IgD-negative memory B cell (primary cell): ENCODE data around the gene THEM4. TPM values are rescaled to one million over a fixed set of nuclear protein-coding genes. Genes with fewer than 3 reads are reported as not detected.

Experiments used
- H3K27ac Mint-ChIP-seq, 3 donors: one replicate each; pipeline ENCODE4 v1.8.0; 2020 to 2022; ENCODE audit warnings: mild to moderate bottlenecking in 3 of 3, mixed read lengths in 3 of 3, moderate library complexity in 1 of 3
- H3K27me3 Mint-ChIP-seq: one replicate; pipeline ENCODE4 v1.8.0; 2021; ENCODE audit warnings: mixed read lengths
- H3K36me3 Mint-ChIP-seq: one replicate; pipeline ENCODE4 v1.8.0; 2020; ENCODE audit warnings: mild to moderate bottlenecking, mixed read lengths
- H3K4me1 Mint-ChIP-seq, 3 donors: one replicate each; pipeline ENCODE4 v1.8.0; 2020 to 2022; ENCODE audit warnings: mixed read lengths in 3 of 3, mild to moderate bottlenecking in 1 of 3
- H3K4me3 Mint-ChIP-seq, 4 donors: one replicate each; pipeline ENCODE4 v1.8.0; 2020 to 2022; ENCODE audit warnings: mild to moderate bottlenecking in 4 of 4, mixed read lengths in 4 of 4, moderate library complexity in 3 of 4
- H3K9me3 Mint-ChIP-seq, 3 donors: one replicate each; pipeline ENCODE4 v1.8.0; 2020 to 2021; ENCODE audit warnings: mixed read lengths in 3 of 3, mild to moderate bottlenecking in 1 of 3
- polyA plus RNA-seq: library from polyadenylated mRNA; unstranded; fragments of 300-500 nt; fragmentation: Illumina TruSeq; gene quantifications from one replicate; pipeline ENCODE4 v1.2.3, GENCODE V29; 2021

THEM4 gene
- polyA plus RNA-seq, 1 donor from 2014 or later: 23.6 TPM

GRCh38 chr1:151847867-151848596, 61.3 kb downstream of the THEM4 start:
- Mint-ChIP-seq H3K27ac (no peak overlapping the region), H3K27me3 (peaks cover 2% of the 10 kb centered on the region), H3K36me3 (peaks cover 5% of the 10 kb centered on the region), H3K4me3 (no peak overlapping the region), H3K4me1 (peaks cover 10 to 14% (median 11%) of the 10 kb centered on the region in 3 donors), H3K9me3 (peaks cover 0 to 3% (median 0%) of the 10 kb centered on the region in 3 donors)

GRCh38 chr1:151846686-151847237, 62.5 kb downstream of the THEM4 start:
- peaks cover 0 to 3% (median 0%) of the 10 kb centered on the region in 3 donors for H3K9me3 Mint-ChIP-seq
- H3K27me3 Mint-ChIP-seq: peaks cover 2% of the 10 kb centered on the region
- H3K4me3 Mint-ChIP-seq: no peak overlapping the region
- H3K27ac Mint-ChIP-seq: peak overlapping the region in 1 of 3 donors; percentile 53
- H3K36me3 Mint-ChIP-seq: peaks cover 5% of the 10 kb centered on the region
- H3K4me1 Mint-ChIP-seq: peaks cover 10 to 16% (median 11%) of the 10 kb centered on the region in 3 donors

- Mint-ChIP-seq H3K27me3 (peaks cover 2% of the 10 kb centered on the region), H3K4me1 (peaks cover 10 to 16% (median 11%) of the 10 kb centered on the region in 3 donors), H3K4me3 (no peak overlapping the region), H3K9me3 (peaks cover 0 to 3% (median 0%) of the 10 kb centered on the region in 3 donors), H3K27ac (no peak overlapping the region), H3K36me3 (peaks cover 5% of the 10 kb centered on the region)
These were observed 63.2 kb downstream of the THEM4 start for GRCh38 chr1:151846062-151846568.

- peaks cover 10 to 15% (median 13%) of the 10 kb centered on the region in 3 donors for H3K4me1 Mint-ChIP-seq
- peak overlapping the region; percentile 17 to 52 (median 42) for H3K27ac Mint-ChIP-seq
- H3K4me3 Mint-ChIP-seq: peak overlapping the region in 2 of 4 donors; percentile 62 to 68
- peaks cover 0 to 3% (median 0%) of the 10 kb centered on the region in 3 donors for H3K9me3 Mint-ChIP-seq
- peaks cover 1% of the 10 kb centered on the region for H3K27me3 Mint-ChIP-seq
- H3K36me3 Mint-ChIP-seq: no peaks in the 10 kb centered on the region
These were observed 65.9 kb downstream of the THEM4 start for GRCh38 chr1:151843398-151843797.

GRCh38 chr1:151841141-151841540, 68.2 kb downstream of the THEM4 start:
- peak overlapping the region in 1 of 4 donors; percentile 82 for H3K4me3 Mint-ChIP-seq
- peaks cover 18 to 22% (median 20%) of the 10 kb centered on the region in 3 donors for H3K4me1 Mint-ChIP-seq
- peaks cover 11% of the 10 kb centered on the region for H3K27me3 Mint-ChIP-seq
- peaks cover 0 to 3% (median 0%) of the 10 kb centered on the region in 3 donors for H3K9me3 Mint-ChIP-seq
- no peaks in the 10 kb centered on the region for H3K36me3 Mint-ChIP-seq
- H3K27ac Mint-ChIP-seq: no peak overlapping the region

- H3K4me1 Mint-ChIP-seq: peaks cover 18 to 22% (median 20%) of the 10 kb centered on the region in 3 donors
- H3K4me3 Mint-ChIP-seq: peak overlapping the region; percentile 76 to 89 (median 80)
- H3K27ac Mint-ChIP-seq: peak overlapping the region in 1 of 3 donors; percentile 52
- H3K27me3 Mint-ChIP-seq: peaks cover 11% of the 10 kb centered on the region
- H3K9me3 Mint-ChIP-seq: peaks cover 0 to 3% (median 0%) of the 10 kb centered on the region in 3 donors
- no peaks in the 10 kb centered on the region for H3K36me3 Mint-ChIP-seq
These were observed 68.9 kb downstream of the THEM4 start for GRCh38 chr1:151840421-151840820.

- Mint-ChIP-seq H3K36me3 (no peaks in the 10 kb centered on the region), H3K4me1 (peaks cover 17 to 21% (median 18%) of the 10 kb centered on the region in 3 donors), H3K27ac (peak within 1 kb of the TSS; percentile 57 to 77 (median 71)), H3K4me3 (peak within 1 kb of the TSS; percentile 79 to 89 (median 85)), H3K27me3 (peaks cover 11% of the 10 kb centered on the region), H3K9me3 (peaks cover 0 to 3% (median 0%) of the 10 kb centered on the region in 3 donors)
These were observed 69.6 kb downstream of the THEM4 start, which contains the start of gene C2CD4D for GRCh38 chr1:151839457-151840403. Gene C2CD4D, minus strand, starts transcription at chr1:151839820. Its CDS starts 831 bp downstream, at chr1:151838989.

- no peaks in the 10 kb centered on the region for H3K36me3 Mint-ChIP-seq
- peaks cover 11% of the 10 kb centered on the region for H3K27me3 Mint-ChIP-seq
- H3K9me3 Mint-ChIP-seq: peaks cover 0 to 3% (median 0%) of the 10 kb centered on the region in 3 donors
- peak overlapping the region in 2 of 3 donors; percentile 57 to 77 for H3K27ac Mint-ChIP-seq
- peak overlapping the region; percentile 79 to 89 (median 85) for H3K4me3 Mint-ChIP-seq
- peaks cover 15 to 18% (median 16%) of the 10 kb centered on the region in 3 donors for H3K4me1 Mint-ChIP-seq
These were observed 70.3 kb downstream of the THEM4 start for GRCh38 chr1:151839082-151839412.

- H3K4me3 Mint-ChIP-seq: peak overlapping the region; percentile 79 to 89 (median 85)
- H3K4me1 Mint-ChIP-seq: peaks cover 14 to 16% (median 15%) of the 10 kb centered on the region in 3 donors
- peaks cover 11% of the 10 kb centered on the region for H3K27me3 Mint-ChIP-seq
These were observed 70.9 kb downstream of the THEM4 start for GRCh38 chr1:151838222-151839081.

GRCh38 chr1:151837884-151838221, 71.5 kb downstream of the THEM4 start:
- Mint-ChIP-seq H3K27ac (peak overlapping the region in 1 of 3 donors; percentile 98), H3K4me3 (peak overlapping the region; percentile 77 to 94 (median 86)), H3K27me3 (peaks cover 11% of the 10 kb centered on the region), H3K36me3 (no peaks in the 10 kb centered on the region), H3K4me1 (peaks cover 10 to 12% (median 11%) of the 10 kb centered on the region in 3 donors), H3K9me3 (no peaks in the 10 kb centered on the region)

More at GRCh38 chr1:151838222-151839081, 70.9 kb downstream of the THEM4 start:
- peak overlapping the region in 1 of 3 donors; percentile 57 for H3K27ac Mint-ChIP-seq
- H3K36me3 Mint-ChIP-seq: no peaks in the 10 kb centered on the region
- peaks cover 0 to 2% (median 0%) of the 10 kb centered on the region in 3 donors for H3K9me3 Mint-ChIP-seq

GRCh38 chr1:151837197-151837596, 72.1 kb downstream of the THEM4 start:
- Mint-ChIP-seq H3K27ac (peak overlapping the region; percentile 46 to 98 (median 59)), H3K4me1 (peaks cover 10 to 12% (median 11%) of the 10 kb centered on the region in 3 donors)

GRCh38 chr1:151835596-151835995, 73.7 kb downstream of the THEM4 start:
- Mint-ChIP-seq H3K4me1 (peaks cover 10 to 14% (median 11%) of the 10 kb centered on the region in 3 donors), H3K9me3 (no peaks in the 10 kb centered on the region)

More at GRCh38 chr1:151837197-151837596, 72.1 kb downstream of the THEM4 start:
- no peaks in the 10 kb centered on the region for H3K36me3 Mint-ChIP-seq
- H3K27me3 Mint-ChIP-seq: peaks cover 11% of the 10 kb centered on the region
- H3K9me3 Mint-ChIP-seq: no peaks in the 10 kb centered on the region
- H3K4me3 Mint-ChIP-seq: peak overlapping the region; percentile 77 to 94 (median 86)

GRCh38 chr1:151834239-151834638, 75.1 kb downstream of the THEM4 start:
- H3K27ac Mint-ChIP-seq: no peak overlapping the region
- H3K4me3 Mint-ChIP-seq: no peak overlapping the region
- peaks cover 8 to 15% (median 12%) of the 10 kb centered on the region in 3 donors for H3K4me1 Mint-ChIP-seq
- no peaks in the 10 kb centered on the region for H3K9me3 Mint-ChIP-seq
- peaks cover 16% of the 10 kb centered on the region for H3K27me3 Mint-ChIP-seq
- no peaks in the 10 kb centered on the region for H3K36me3 Mint-ChIP-seq

More at GRCh38 chr1:151835596-151835995, 73.7 kb downstream of the THEM4 start:
- H3K36me3 Mint-ChIP-seq: no peaks in the 10 kb centered on the region
- H3K27ac Mint-ChIP-seq: peak overlapping the region in 1 of 3 donors; percentile 82
- peaks cover 11% of the 10 kb centered on the region for H3K27me3 Mint-ChIP-seq
- H3K4me3 Mint-ChIP-seq: peak overlapping the region in 1 of 4 donors; percentile 52
